PC-3 (cell line): Measurements from ENCODE around the gene PARP6. TPM values are rescaled to one million over a fixed set of nuclear protein-coding genes. Genes with fewer than 3 reads are reported as not detected.

Source experiments
- ATAC-seq: fragments of 200-7000 bp; cut with Tn5 transposase; 2 replicates; pipeline ENCODE4 v1.9.1; 2020; ENCODE audit warnings: mild to moderate bottlenecking, moderate library complexity
- BruUV-seq: library from RNA; stranded (reverse); fragments of 400-500 nt; replicated peaks from 2 replicates; lab custom pipeline; 2021; lab: Mats Ljungman, UMichigan
- CTCF ChIA-PET: fragments of 300-600 bp; sonication (Branson Sonifier 250); formaldehyde crosslinking; loops from one replicate; lab custom pipeline; 2022; ENCODE audit warnings: antibody characterized with exemption; lab: Charles Lee
- POLR2A ChIA-PET: fragments of 300-600 bp; sonication (Branson Sonifier 250); formaldehyde crosslinking; loops from one replicate; lab custom pipeline; 2022; ENCODE audit warnings: antibody characterized with exemption; ENCODE audit not compliant: unreplicated experiment; lab: Charles Lee
- DNase-seq: peaks from one replicate; pipeline ENCODE4 v3.0.0-alpha.2; 2015
- H2AFZ ChIP-seq: fragments of 300-600 bp; sonication (generic); 2 replicates; pipeline ENCODE4 v1.6.0; 2016; ENCODE audit warnings: antibody characterized with exemption, low read length
- H3F3A ChIP-seq: fragments of 300-600 bp; sonication (generic); one replicate; pipeline ENCODE4 v1.6.0; 2017; ENCODE audit warnings: antibody characterized with exemption, low read length, control low read depth, mild to moderate bottlenecking; ENCODE audit not compliant: unreplicated experiment
- H3K27ac ChIP-seq: fragments of 300-600 bp; sonication (generic); 2 replicates; pipeline ENCODE4 v1.5.1; 2016; ENCODE audit warnings: mild to moderate bottlenecking, low read length
- H3K27me3 ChIP-seq: fragments of 300-600 bp; sonication (generic); 2 replicates; pipeline ENCODE4 v1.6.1; 2016; ENCODE audit warnings: low read length, mixed read lengths
- H3K36me3 ChIP-seq: fragments of 300-600 bp; sonication (generic); 2 replicates; pipeline ENCODE4 v1.6.1; 2016; ENCODE audit warnings: low read depth, mixed run types, low read length, mixed read lengths
- H3K4me1 ChIP-seq: fragments of 300-600 bp; sonication (generic); 2 replicates; pipeline ENCODE4 v1.5.1; 2016; ENCODE audit warnings: low read length; ENCODE audit not compliant: insufficient read depth
- H3K4me2 ChIP-seq: fragments of 300-600 bp; sonication (generic); 2 replicates; pipeline ENCODE4 v1.6.0; 2016; ENCODE audit warnings: low read length
- H3K4me3 ChIP-seq: fragments of 300-600 bp; sonication (generic); 2 replicates; pipeline ENCODE4 v1.5.1; 2016; ENCODE audit warnings: mild to moderate bottlenecking, low read length, mixed read lengths
- H3K79me2 ChIP-seq: fragments of 300-600 bp; sonication (generic); 2 replicates; pipeline ENCODE4 v1.6.1; 2017; ENCODE audit warnings: low read length, mixed read lengths
- H3K9ac ChIP-seq: fragments of 300-600 bp; sonication (generic); 2 replicates; pipeline ENCODE4 v1.6.0; 2016; ENCODE audit warnings: mild to moderate bottlenecking, low read length
- H3K9me2 ChIP-seq: fragments of 300-600 bp; sonication (generic); replicated peaks from 2 replicates; pipeline ENCODE4 v1.6.1; 2016; ENCODE audit warnings: mixed run types, low read length, mixed read lengths
- H3K9me3 ChIP-seq: fragments of 300-600 bp; sonication (generic); 2 replicates; pipeline ENCODE4 v1.6.1; 2016; ENCODE audit warnings: low read length, mixed read lengths
- H4K20me1 ChIP-seq: fragments of 300-600 bp; sonication (generic); 2 replicates; pipeline ENCODE4 v1.6.1; 2016; ENCODE audit warnings: low read length, mixed read lengths
- CTCF ChIP-seq: fragments of 300-600 bp; sonication (generic); conservative IDR thresholded peaks from 2 replicates; pipeline ENCODE4 v1.5.1; 2017; ENCODE audit warnings: antibody characterized with exemption, low read depth, mild to moderate bottlenecking, low read length
- EZH2 ChIP-seq: fragments of 300-600 bp; sonication (generic); IDR thresholded peaks from one replicate; pipeline ENCODE4 v1.6.1; 2017; ENCODE audit warnings: antibody characterized with exemption, mild to moderate bottlenecking, low read length; ENCODE audit not compliant: unreplicated experiment
- EZH2phosphoT487 ChIP-seq: fragments of 300-600 bp; sonication (generic); IDR thresholded peaks from 2 replicates; pipeline ENCODE4 v1.6.1; 2018; ENCODE audit warnings: mild to moderate bottlenecking, antibody characterized with exemption, low read length, borderline replicate concordance
- intact Hi-C: fragments of 100-400 bp; cut with micrococcal nuclease; formaldehyde crosslinking; loops from 2 replicates; pipeline ENCODE4 v1.9.0; 2023
- total RNA-seq: library from RNA; depleted of rRNA; stranded (reverse); fragments of >200 nt; gene quantifications from 2 replicates; pipeline ENCODE4 v1.2.3, GENCODE V29; 2014

PARP6 gene
- total RNA-seq, 1 experiment from 2014 or later, result not detected

- H3K4me3 ChIP-seq, result no peak overlapping the region
- peak overlapping the region; percentile 94 for H3K27ac ChIP-seq
- DNase-seq (no peak), ATAC-seq (no peak)
- H3F3A ChIP-seq, result peaks cover 5% of the 10 kb centered on the region
- H3K4me2 ChIP-seq, result no peak overlapping the region; the same call in 1 of the 2 replicates
- H3K27me3 ChIP-seq, result no peaks in the 10 kb centered on the region
- no peak overlapping the region for H2AFZ ChIP-seq
- TF ChIP-seq EZH2 (no peak), EZH2phosphoT487 (no peak), CTCF (no peak)
- CTCF ChIA-PET, result no interaction called here
- BruUV-seq, result no TSS peak
- H3K79me2 ChIP-seq, result peaks cover 11% of the 10 kb centered on the region
- H3K36me3 ChIP-seq, result no peaks in the 10 kb centered on the region
- peaks cover 25% of the 10 kb centered on the region for H3K4me1 ChIP-seq
- POLR2A ChIA-PET, result no interaction called here
- intact Hi-C loops, result no loop called here
- H3K9me2 ChIP-seq, result no peaks in the 10 kb centered on the region
- H3K9me3 ChIP-seq, result no peaks in the 10 kb centered on the region
- no peak overlapping the region; the same call in 1 of the 2 replicates for H3K9ac ChIP-seq
- H4K20me1 ChIP-seq, result no peaks in the 10 kb centered on the region
Measured at GRCh38 chr15:72238586-72238985, 33.8 kb downstream of the PARP6 start.

- Histone ChIP-seq H3K9me2 (no peaks in the 10 kb centered on the region), H2AFZ (peak overlapping the region; percentile 85), H4K20me1 (no peaks in the 10 kb centered on the region), H3K36me3 (no peaks in the 10 kb centered on the region), H3K27me3 (no peaks in the 10 kb centered on the region), H3K9me3 (no peaks in the 10 kb centered on the region), H3K4me3 (peak overlapping the region; percentile 18; the same call in 1 of the 2 replicates), H3K4me1 (peaks cover 26% of the 10 kb centered on the region), H3F3A (peaks cover 5% of the 10 kb centered on the region), H3K27ac (peak overlapping the region; percentile 94), H3K79me2 (peaks cover 12% of the 10 kb centered on the region), H3K4me2 (peak overlapping the region; percentile 76), H3K9ac (peak overlapping the region; percentile 88)
- ChIA-PET CTCF (no interaction called here), POLR2A (interaction anchor here (0.6 kb wide), 1 partner anchor 37 kb away, joined by 35 read pairs; no protein-coding TSS in a partner anchor)
- no peak for TF ChIP-seq EZH2phosphoT487
- no peak for TF ChIP-seq EZH2
- ATAC-seq (peak; percentile 46), DNase-seq (peak; percentile 28)
- TSS peak; percentile 49 for BruUV-seq
- intact Hi-C loops, result no loop called here
Measured at GRCh38 chr15:72237853-72238224, 34.5 kb downstream of the PARP6 start.

GRCh38 chr15:72237029-72237852 is 35.1 kb downstream of the PARP6 start:
- intact Hi-C loops, result no loop called here
- peak overlapping the region; percentile 85 for H2AFZ ChIP-seq
- POLR2A ChIA-PET, result no interaction called here

More at GRCh38 chr15:72237029-72237852, 35.1 kb downstream of the PARP6 start:
- Histone ChIP-seq H4K20me1 (no peaks in the 10 kb centered on the region), H3K27ac (peak overlapping the region; percentile 94), H3K4me2 (peak overlapping the region; percentile 76), H3K9me2 (no peaks in the 10 kb centered on the region), H3K4me3 (peak overlapping the region; percentile 51), H3K9ac (peak overlapping the region; percentile 88), H3F3A (peaks cover 5% of the 10 kb centered on the region), H3K9me3 (no peaks in the 10 kb centered on the region), H3K79me2 (peaks cover 18% of the 10 kb centered on the region), H3K27me3 (no peaks in the 10 kb centered on the region), H3K4me1 (peaks cover 32% of the 10 kb centered on the region), H3K36me3 (no peaks in the 10 kb centered on the region)
- CTCF ChIA-PET, result no interaction called here
- ATAC-seq (peak; percentile 91), DNase-seq (peak; percentile 94)
- TF ChIP-seq EZH2, result no peak
- TF ChIP-seq EZH2phosphoT487, result no peak
- no peak for TF ChIP-seq CTCF
- BruUV-seq, result TSS peak; percentile 95
